GM12875 (cell line): Measurements from ENCODE around the gene GASK1A.
"Not testable (repeated sequence)": the region's sequence is repeated elsewhere in the genome, so short reads cannot be mapped to it uniquely, and the experiment has no call there.

Source experiments
- H3K4me3 ChIP-seq: one replicate; pipeline ENCODE4 v1.5.1; 2011; ENCODE audit warnings: low read depth, low read length, control low read depth
- TF ChIP-seq, protein P1 (sequence below): IDR thresholded peaks from 2 replicates; pipeline ENCODE4 v1.5.1; 2011; ENCODE audit warnings: low read depth, mild to moderate bottlenecking, control low read depth, inconsistent platforms, low read length, moderate library complexity, borderline replicate concordance; ENCODE audit not compliant: insufficient read depth

Gene GASK1A

DNA sequence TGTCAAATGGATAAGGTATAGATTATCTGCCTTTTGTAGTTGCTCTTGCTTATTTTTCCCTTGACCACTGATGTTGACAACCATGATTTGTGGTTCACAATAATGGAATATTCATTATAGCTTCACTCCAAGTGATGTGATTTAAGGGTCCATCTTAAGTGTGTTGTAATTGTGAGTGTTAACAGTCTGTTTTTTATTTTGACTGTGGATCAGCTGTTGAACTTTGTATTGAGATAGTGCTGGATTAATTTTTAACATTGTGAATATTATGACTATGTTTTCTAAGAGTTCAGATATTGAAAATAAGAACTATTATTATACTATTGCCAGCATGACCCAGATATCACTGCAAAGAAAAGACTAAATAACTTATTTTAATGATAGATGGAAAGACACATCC, 8.6 kb upstream of the GASK1A start:
- TF ChIP-seq, protein P1, sequence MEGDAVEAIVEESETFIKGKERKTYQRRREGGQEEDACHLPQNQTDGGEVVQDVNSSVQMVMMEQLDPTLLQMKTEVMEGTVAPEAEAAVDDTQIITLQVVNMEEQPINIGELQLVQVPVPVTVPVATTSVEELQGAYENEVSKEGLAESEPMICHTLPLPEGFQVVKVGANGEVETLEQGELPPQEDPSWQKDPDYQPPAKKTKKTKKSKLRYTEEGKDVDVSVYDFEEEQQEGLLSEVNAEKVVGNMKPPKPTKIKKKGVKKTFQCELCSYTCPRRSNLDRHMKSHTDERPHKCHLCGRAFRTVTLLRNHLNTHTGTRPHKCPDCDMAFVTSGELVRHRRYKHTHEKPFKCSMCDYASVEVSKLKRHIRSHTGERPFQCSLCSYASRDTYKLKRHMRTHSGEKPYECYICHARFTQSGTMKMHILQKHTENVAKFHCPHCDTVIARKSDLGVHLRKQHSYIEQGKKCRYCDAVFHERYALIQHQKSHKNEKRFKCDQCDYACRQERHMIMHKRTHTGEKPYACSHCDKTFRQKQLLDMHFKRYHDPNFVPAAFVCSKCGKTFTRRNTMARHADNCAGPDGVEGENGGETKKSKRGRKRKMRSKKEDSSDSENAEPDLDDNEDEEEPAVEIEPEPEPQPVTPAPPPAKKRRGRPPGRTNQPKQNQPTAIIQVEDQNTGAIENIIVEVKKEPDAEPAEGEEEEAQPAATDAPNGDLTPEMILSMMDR: no peak
- no peak overlapping the region for H3K4me3 ChIP-seq

DNA sequence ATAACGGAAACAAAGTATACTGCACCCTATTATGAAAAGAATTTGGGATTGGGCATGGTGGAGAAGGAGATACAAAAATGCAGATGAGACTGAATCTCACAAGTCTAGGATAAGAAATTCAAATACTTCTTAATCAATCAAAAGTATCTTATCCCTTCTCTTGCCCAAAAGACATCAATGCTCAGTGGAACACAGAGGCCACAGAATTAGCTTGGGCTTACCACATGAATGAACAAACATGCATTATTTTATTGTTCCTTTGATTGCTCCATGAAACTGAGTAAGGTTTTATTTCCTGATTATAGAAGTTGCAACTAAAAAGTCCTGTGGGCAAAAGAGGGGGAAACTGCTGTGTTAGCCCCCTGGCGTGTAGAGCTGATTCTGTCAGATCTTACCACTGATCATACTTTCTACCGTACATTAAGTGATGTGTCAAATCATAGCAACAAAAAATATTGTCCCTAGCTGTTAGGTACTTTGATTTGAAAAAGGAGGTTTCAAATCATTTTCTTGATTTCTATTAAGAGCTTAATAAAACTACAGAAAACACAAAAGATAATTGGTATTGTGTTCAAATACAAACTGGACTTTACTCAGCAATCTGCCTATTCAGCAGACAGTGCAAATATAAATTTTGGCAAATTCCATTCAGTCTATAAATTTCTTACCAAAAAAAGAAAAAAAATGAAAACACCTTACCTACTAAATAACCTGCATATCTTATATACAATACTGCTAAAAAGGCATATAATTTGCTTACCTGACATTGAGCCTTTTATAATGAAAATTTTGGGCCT, 7.9 kb upstream of the GASK1A start:
- TF ChIP-seq, protein P1: no peak
- no peak overlapping the region for H3K4me3 ChIP-seq

DNA sequence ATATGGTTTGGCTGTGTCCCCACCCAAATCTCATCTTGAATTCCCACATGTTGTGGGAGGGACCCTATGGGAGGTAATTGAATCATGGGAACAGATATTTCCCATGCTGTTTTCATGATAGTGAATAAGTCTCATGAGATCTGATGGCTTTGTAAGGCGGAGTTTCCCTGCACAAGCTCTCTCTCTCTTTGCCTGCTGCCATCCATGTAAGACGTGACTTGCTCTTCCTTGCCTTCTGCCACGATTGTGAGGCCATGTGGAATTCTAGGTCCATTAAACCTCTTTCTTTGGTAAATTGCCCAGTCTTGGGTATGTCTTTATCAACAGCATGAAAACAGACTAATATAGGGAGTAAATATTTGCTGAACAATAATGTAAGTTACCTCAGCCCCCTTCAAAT, 4.2 kb upstream of the GASK1A start:
- H3K4me3 ChIP-seq: not testable (repeated sequence)

DNA sequence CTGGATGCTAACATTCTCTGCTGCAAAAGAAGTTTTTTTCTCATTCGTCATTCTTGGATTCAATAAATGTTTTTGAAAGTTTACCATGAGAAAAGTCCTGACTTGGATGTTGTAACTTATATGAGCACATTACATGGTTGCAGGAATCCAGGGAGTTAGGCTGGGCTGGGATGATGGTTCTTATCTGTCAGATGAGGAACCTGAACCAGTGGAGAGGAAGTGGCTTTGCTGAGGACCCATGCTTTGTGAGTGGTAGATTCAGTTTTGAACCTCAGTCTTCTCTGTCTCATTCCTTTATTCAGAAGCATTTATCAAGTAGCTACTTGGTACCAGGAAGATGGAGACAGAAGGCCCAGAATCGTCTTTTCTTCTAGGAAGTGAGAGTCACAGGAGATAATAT, 3.7 kb upstream of the GASK1A start:
- TF ChIP-seq, protein P1: no peak
- H3K4me3 ChIP-seq: no peak overlapping the region

DNA sequence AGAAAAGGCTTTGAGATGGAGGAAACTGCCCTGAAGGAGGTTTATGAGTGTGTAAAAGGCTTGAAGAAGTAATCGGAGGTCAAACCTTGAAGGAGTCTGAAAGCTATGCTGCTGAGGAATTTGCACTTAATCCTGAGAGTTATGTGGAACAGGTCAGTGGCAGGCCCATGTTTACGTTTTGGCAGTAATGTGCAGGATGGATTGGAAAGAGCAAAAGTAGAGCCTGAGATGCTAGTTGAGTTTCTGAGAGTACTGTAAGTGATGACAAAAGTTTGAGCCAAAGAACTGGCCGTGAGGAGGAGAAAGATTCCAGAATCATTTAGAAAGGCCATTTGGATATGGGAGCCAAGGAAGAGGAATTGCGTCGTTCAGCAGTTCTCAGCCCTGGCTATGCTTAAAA, 3.2 kb upstream of the GASK1A start:
- H3K4me3 ChIP-seq: no peak overlapping the region
- TF ChIP-seq, protein P1: no peak

DNA sequence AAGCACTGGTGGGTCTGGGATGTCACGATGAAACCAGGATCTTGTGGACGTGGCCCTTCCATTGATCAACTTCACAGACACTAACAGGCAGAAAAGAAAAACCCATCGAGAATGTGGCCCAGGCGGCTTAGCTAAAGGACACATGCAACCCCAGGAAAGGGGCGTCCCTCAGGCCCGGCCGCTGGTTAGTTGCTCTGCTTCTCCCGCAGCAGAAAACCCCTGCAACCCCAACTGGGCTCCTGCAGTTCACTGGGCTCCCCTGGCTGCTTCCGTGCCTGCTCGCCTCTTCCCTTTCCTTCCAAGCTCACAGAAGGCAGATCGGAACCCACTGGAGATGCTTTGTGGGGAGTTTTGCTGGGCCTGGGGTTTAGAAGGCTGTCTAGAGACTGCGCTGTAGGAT, 1.1 kb downstream of the GASK1A start:
- H3K4me3 ChIP-seq: no peak overlapping the region
- TF ChIP-seq, protein P1: no peak

DNA sequence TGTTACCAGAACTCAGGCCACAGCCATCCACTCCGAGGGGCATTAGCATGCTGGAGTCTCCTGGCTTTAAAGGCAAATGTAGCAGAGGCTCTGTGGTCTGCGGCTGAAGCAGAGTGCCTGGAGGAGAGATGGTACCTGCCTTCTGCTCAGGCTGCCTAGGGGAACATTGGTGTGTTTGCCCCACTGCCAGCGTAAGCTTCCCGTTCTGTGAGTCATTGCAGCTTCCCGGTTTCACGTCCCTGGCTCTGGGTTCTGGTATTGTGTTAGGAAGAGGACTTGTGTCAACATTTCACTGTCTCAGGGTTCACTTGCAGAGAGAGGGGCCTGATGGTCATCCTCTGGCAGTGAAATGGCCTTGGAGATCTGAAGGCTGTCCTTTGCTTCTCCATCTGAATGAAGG, 1.8 kb downstream of the GASK1A start:
- TF ChIP-seq, protein P1: no peak
- no peak overlapping the region for H3K4me3 ChIP-seq
